K562 (cell line): ENCODE measurements around the gene PRC1. TPM values are rescaled to one million over a fixed set of nuclear protein-coding genes. Genes with fewer than 3 reads are reported as not detected.

ENCODE experiments used
- CBFB ChIP-seq: sonication (generic); formaldehyde crosslinking; IDR thresholded peaks from 2 replicates; pipeline ENCODE4 v1.4.0; 2020; ENCODE audit warnings: mild to moderate bottlenecking, missing genetic modification reagents
- CTBP1 ChIP-seq: fragments of 450-650 bp; IDR thresholded peaks from 2 replicates; pipeline ENCODE4 v1.6.1; 2016; ENCODE audit warnings: borderline replicate concordance
- ETV5 ChIP-seq: sonication (generic); formaldehyde crosslinking; IDR thresholded peaks from 2 replicates; pipeline ENCODE4 v1.4.0; 2020; ENCODE audit warnings: low read depth, mild to moderate bottlenecking, missing genetic modification reagents
- HLTF ChIP-seq: fragments of 450-650 bp; IDR thresholded peaks from 2 replicates; pipeline ENCODE4 v1.6.1; 2016
- HMG20A ChIP-seq: fragments of 450-650 bp; formaldehyde crosslinking; conservative IDR thresholded peaks from 2 replicates; pipeline ENCODE4 v1.4.0; 2020; ENCODE audit warnings: mild to moderate bottlenecking, mixed read lengths
- MXD1 ChIP-seq: fragments of 250-450 bp; sonication (Bioruptor Pico); IDR thresholded peaks from 2 replicates; pipeline ENCODE4 v1.8.0; 2021; ENCODE audit warnings: borderline replicate concordance, mild to moderate bottlenecking, moderate library complexity; ENCODE audit not compliant: poor library complexity, severe bottlenecking
- NBN ChIP-seq: fragments of 450-650 bp; IDR thresholded peaks from 2 replicates; pipeline ENCODE4 v1.6.1; 2016; ENCODE audit warnings: low read depth, mild to moderate bottlenecking
- NFIC ChIP-seq: fragments of 450-650 bp; IDR thresholded peaks from 2 replicates; pipeline ENCODE4 v1.6.1; 2017; ENCODE audit warnings: mild to moderate bottlenecking, inconsistent platforms
- PHB2 ChIP-seq: fragments of 450-650 bp; IDR thresholded peaks from 2 replicates; pipeline ENCODE4 v1.6.1; 2017; ENCODE audit warnings: low read depth
- PYGO2 ChIP-seq: fragments of 450-650 bp; IDR thresholded peaks from 2 replicates; pipeline ENCODE4 v1.6.1; 2016; ENCODE audit warnings: mild to moderate bottlenecking, missing genetic modification characterization, moderate library complexity, missing compliant biosample characterization
- RBM39 ChIP-seq: fragments of 200-400 bp; formaldehyde crosslinking; optimal IDR thresholded peaks from 2 replicates; pipeline ENCODE3; 2018; ENCODE audit warnings: low read depth, low read length
- SMARCC2 ChIP-seq: fragments of 450-650 bp; IDR thresholded peaks from 2 replicates; pipeline ENCODE4 v1.6.1; 2017; ENCODE audit warnings: antibody characterized with exemption, moderate library complexity, mild to moderate bottlenecking, low read depth
- SPI1 ChIP-seq: IDR thresholded peaks from 2 replicates; pipeline ENCODE4 v1.6.1; 2011; ENCODE audit warnings: low read depth, low read length, control low read depth, borderline replicate concordance
- SRSF9 ChIP-seq: fragments of 200-400 bp; formaldehyde crosslinking; IDR thresholded peaks from 2 replicates; pipeline ENCODE4 v1.6.1; 2017; ENCODE audit warnings: low read depth, low read length, borderline replicate concordance
- ZBTB17 ChIP-seq: fragments of 450-650 bp; formaldehyde crosslinking; IDR thresholded peaks from 2 replicates; pipeline ENCODE4 v1.4.0; 2020; ENCODE audit warnings: mild to moderate bottlenecking
- ZFP1 ChIP-seq: fragments of 450-650 bp; formaldehyde crosslinking; IDR thresholded peaks from 2 replicates; pipeline ENCODE4 v1.4.0; 2020; ENCODE audit warnings: mild to moderate bottlenecking, mixed read lengths
- ZNF224 ChIP-seq: sonication (generic); formaldehyde crosslinking; IDR thresholded peaks from 2 replicates; pipeline ENCODE4 v1.8.0; 2022; ENCODE audit warnings: mild to moderate bottlenecking, missing genetic modification reagents
- ZNF507 ChIP-seq: conservative IDR thresholded peaks from 2 replicates; pipeline ENCODE4 v1.6.1; 2017; ENCODE audit warnings: missing genetic modification characterization, missing compliant biosample characterization
- ZNF75A ChIP-seq: fragments of 450-650 bp; formaldehyde crosslinking; IDR thresholded peaks from 2 replicates; pipeline ENCODE4 v1.4.0; 2020; ENCODE audit warnings: mild to moderate bottlenecking
- polyA plus RNA-seq, 8 experiments: library from polyadenylated mRNA; depleted of rRNA in 4 of 8; stranded (reverse) in 5 of 8; unstranded in 3 of 8; fragments of >200 nt; fragmentation: Nextera tagmentation in 2 of 8; fragmentation: Illumina TruSeq in 1 of 8; extraction: Ambion mirVana in 2 of 8; extraction: Trizol in 1 of 8; gene quantifications; 2 replicates each; pipeline versions ENCODE4 v1.2.1 to v1.2.3, GENCODE V29; 2011 to 2014; ENCODE audit warnings: inconsistent platforms in 1 of 8, missing spikeins in 1 of 8
- total RNA-seq, 7 experiments: library from RNA; depleted of rRNA in 6 of 7; stranded (reverse); fragments of >200 nt in 6 of 7; fragmentation: Illumina TruSeq in 2 of 7; extraction: Trizol in 2 of 7; gene quantifications; 2 replicates each; pipeline versions ENCODE4 v1.2.1 to v1.2.3, GENCODE V29; 2011 to 2021; ENCODE audit warnings: low replicate concordance in 1 of 7
- TF ChIP-seq, protein P1 (sequence below), 2 experiments: fragments of 450-650 bp in 1 of 2; sonication (generic) in 1 of 2; formaldehyde crosslinking in 1 of 2; IDR thresholded peaks; 2 replicates each; pipeline versions ENCODE4 v1.7.1 to v1.9.0; 2016 to 2022; ENCODE audit warnings: inconsistent platforms in 1 of 2, mild to moderate bottlenecking in 1 of 2, missing genetic modification reagents in 1 of 2

The PRC1 gene
- total and polyA plus RNA-seq, 9 of the 15 experiments (the other 6 are each of a cell fraction or from before 2014, with no cell fraction given): 156 to 391 (median 240) TPM

DNA sequence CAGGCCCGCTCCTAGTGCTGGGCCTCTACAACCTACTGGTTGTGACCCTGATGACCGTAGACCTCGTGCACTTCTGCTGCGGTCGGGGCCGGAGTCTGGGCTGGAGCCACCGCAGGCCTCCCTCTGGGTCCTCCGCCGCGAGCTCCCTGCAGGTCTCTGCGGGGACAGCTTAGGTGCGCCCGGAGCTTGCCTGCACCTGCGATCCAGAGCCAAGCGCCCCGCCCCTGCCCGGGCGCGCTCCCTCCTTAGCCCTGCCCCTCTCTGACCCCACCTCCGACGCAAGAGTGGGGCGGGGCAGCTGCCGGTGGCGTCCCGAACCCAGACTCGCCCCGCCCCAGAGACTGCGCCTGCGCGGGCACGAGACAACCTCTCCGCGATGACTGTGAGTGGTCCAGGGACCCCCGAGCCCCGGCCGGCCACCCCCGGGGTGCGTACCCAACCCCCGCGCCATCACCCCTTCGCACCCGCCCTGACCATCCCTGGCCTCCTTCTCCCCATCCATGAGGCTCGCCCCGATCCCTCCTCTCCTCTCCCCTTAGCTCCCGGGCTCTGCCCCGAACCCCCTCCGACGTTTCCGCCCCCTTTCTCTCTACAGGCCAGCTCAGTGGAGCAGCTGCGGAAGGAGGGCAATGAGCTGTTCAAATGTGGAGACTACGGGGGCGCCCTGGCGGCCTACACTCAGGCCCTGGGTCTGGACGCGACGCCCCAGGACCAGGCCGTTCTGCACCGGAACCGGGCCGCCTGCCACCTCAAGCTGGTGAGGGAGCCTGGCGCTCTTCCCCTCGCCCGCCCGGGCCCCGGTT is 59.2 kb downstream of the PRC1 start, which contains the start of gene UNC45A (continued):
- TF ChIP-seq CBFB (CRISPR knock-in tag): no peak
- no peak for TF ChIP-seq HMG20A (CRISPR knock-in tag)
- 0 out of 2 replicates have a peak, but pooled peaks have one; percentile 37 for TF ChIP-seq HLTF
- TF ChIP-seq NFIC: 0 out of 2 replicates have a peak, but pooled peaks have one; percentile 10
- no peak; the same call in 1 of the 2 replicates for TF ChIP-seq CTBP1
- no peak; the same call in 1 of the 2 replicates for TF ChIP-seq SMARCC2
- no peak for TF ChIP-seq SRSF9
- no peak for TF ChIP-seq ZNF507 (tag)
- TF ChIP-seq ZNF75A (CRISPR knock-in tag): no peak
- TF ChIP-seq PYGO2 (tag): no peak
- TF ChIP-seq, protein P1, sequence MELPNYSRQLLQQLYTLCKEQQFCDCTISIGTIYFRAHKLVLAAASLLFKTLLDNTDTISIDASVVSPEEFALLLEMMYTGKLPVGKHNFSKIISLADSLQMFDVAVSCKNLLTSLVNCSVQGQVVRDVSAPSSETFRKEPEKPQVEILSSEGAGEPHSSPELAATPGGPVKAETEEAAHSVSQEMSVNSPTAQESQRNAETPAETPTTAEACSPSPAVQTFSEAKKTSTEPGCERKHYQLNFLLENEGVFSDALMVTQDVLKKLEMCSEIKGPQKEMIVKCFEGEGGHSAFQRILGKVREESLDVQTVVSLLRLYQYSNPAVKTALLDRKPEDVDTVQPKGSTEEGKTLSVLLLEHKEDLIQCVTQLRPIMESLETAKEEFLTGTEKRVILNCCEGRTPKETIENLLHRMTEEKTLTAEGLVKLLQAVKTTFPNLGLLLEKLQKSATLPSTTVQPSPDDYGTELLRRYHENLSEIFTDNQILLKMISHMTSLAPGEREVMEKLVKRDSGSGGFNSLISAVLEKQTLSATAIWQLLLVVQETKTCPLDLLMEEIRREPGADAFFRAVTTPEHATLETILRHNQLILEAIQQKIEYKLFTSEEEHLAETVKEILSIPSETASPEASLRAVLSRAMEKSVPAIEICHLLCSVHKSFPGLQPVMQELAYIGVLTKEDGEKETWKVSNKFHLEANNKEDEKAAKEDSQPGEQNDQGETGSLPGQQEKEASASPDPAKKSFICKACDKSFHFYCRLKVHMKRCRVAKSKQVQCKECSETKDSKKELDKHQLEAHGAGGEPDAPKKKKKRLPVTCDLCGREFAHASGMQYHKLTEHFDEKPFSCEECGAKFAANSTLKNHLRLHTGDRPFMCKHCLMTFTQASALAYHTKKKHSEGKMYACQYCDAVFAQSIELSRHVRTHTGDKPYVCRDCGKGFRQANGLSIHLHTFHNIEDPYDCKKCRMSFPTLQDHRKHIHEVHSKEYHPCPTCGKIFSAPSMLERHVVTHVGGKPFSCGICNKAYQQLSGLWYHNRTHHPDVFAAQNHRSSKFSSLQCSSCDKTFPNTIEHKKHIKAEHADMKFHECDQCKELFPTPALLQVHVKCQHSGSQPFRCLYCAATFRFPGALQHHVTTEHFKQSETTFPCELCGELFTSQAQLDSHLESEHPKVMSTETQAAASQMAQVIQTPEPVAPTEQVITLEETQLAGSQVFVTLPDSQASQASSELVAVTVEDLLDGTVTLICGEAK (IDR thresholded peaks at IDR 0.05): 0 out of 2 replicates have a peak, but pooled peaks have one; percentile 25
- TF ChIP-seq, protein P1 (CRISPR knock-in tag; IDR thresholded peaks at IDR 0.05): no peak
- no peak for TF ChIP-seq SPI1
- TF ChIP-seq MXD1: no peak
- TF ChIP-seq ETV5: no peak
- no peak for TF ChIP-seq ZBTB17 (CRISPR knock-in tag)
- no peak for TF ChIP-seq PHB2
- TF ChIP-seq ZNF224 (CRISPR knock-in tag): 0 out of 2 replicates have a peak, but pooled peaks have one; percentile 42
- TF ChIP-seq ZFP1: no peak
- no peak for TF ChIP-seq RBM39
- no peak for TF ChIP-seq NBN
